Measurements from ENCODE around the gene PACSIN1.

DNA sequence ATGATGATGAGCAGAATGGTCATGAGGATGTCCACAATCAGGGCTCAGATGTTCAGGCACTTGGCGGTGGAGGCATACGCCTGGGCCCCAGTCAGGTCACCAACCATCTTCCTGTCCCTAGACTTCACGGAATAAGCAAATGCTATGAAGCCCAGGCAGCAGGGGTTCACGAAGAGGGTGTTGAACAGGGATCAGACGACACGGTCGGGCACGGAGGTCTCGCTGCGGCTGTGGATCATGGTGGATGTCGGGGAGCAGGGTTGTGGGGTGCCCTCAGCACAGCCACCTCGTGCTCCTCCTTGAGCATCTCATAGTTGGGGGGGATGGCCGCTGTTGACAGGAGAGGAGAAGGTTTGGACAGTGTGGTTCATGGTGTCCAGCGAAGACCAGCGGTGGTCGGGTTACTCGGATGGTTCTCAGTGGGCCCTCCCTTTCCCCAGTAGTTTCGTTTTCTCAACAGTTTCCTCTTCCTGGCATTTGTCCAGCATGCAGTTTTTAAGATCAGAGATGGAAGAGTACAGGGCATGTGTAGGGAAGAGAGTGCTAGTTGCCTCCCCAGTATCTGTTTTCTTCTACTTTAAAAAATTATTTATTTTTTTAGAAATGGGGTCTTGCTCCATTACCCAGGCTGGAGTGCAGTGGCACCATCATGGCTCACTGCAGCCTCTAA, 110.5 kb downstream of the PACSIN1 start:
- TF ChIP-seq POLR2AphosphoS5 (IDR thresholded peaks at IDR 0.05) = no peak
- TF ChIP-seq, protein P1, sequence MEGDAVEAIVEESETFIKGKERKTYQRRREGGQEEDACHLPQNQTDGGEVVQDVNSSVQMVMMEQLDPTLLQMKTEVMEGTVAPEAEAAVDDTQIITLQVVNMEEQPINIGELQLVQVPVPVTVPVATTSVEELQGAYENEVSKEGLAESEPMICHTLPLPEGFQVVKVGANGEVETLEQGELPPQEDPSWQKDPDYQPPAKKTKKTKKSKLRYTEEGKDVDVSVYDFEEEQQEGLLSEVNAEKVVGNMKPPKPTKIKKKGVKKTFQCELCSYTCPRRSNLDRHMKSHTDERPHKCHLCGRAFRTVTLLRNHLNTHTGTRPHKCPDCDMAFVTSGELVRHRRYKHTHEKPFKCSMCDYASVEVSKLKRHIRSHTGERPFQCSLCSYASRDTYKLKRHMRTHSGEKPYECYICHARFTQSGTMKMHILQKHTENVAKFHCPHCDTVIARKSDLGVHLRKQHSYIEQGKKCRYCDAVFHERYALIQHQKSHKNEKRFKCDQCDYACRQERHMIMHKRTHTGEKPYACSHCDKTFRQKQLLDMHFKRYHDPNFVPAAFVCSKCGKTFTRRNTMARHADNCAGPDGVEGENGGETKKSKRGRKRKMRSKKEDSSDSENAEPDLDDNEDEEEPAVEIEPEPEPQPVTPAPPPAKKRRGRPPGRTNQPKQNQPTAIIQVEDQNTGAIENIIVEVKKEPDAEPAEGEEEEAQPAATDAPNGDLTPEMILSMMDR (IDR thresholded peaks at IDR 0.05; ENCODE audit: poor library complexity, severe bottlenecking) = no peak
- TF ChIP-seq EZH2 (IDR thresholded peaks at IDR 0.05; ENCODE audit: borderline replicate concordance, insufficient read depth, low read length, poor library complexity, severe bottlenecking) = no peak
- TF ChIP-seq SMC3 (conservative IDR thresholded peaks at IDR 0.05; ENCODE audit: poor library complexity) = no peak
- TF ChIP-seq RAD21 (conservative IDR thresholded peaks at IDR 0.05) = no peak
- TF ChIP-seq, protein P2, sequence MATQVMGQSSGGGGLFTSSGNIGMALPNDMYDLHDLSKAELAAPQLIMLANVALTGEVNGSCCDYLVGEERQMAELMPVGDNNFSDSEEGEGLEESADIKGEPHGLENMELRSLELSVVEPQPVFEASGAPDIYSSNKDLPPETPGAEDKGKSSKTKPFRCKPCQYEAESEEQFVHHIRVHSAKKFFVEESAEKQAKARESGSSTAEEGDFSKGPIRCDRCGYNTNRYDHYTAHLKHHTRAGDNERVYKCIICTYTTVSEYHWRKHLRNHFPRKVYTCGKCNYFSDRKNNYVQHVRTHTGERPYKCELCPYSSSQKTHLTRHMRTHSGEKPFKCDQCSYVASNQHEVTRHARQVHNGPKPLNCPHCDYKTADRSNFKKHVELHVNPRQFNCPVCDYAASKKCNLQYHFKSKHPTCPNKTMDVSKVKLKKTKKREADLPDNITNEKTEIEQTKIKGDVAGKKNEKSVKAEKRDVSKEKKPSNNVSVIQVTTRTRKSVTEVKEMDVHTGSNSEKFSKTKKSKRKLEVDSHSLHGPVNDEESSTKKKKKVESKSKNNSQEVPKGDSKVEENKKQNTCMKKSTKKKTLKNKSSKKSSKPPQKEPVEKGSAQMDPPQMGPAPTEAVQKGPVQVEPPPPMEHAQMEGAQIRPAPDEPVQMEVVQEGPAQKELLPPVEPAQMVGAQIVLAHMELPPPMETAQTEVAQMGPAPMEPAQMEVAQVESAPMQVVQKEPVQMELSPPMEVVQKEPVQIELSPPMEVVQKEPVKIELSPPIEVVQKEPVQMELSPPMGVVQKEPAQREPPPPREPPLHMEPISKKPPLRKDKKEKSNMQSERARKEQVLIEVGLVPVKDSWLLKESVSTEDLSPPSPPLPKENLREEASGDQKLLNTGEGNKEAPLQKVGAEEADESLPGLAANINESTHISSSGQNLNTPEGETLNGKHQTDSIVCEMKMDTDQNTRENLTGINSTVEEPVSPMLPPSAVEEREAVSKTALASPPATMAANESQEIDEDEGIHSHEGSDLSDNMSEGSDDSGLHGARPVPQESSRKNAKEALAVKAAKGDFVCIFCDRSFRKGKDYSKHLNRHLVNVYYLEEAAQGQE (IDR thresholded peaks at IDR 0.05; ENCODE audit: borderline replicate concordance) = no peak
- TF ChIP-seq EP300 (conservative IDR thresholded peaks at IDR 0.05; ENCODE audit: poor library complexity, severe bottlenecking) = no peak
